NCI-H524 (cell line): ENCODE results near the gene ZNF423.

Experiments
- DNase-seq, 2 experiments: peaks; one replicate each; lab custom pipeline; 2025; lab: John Stamatoyannopoulos, UW

Gene ZNF423

DNA sequence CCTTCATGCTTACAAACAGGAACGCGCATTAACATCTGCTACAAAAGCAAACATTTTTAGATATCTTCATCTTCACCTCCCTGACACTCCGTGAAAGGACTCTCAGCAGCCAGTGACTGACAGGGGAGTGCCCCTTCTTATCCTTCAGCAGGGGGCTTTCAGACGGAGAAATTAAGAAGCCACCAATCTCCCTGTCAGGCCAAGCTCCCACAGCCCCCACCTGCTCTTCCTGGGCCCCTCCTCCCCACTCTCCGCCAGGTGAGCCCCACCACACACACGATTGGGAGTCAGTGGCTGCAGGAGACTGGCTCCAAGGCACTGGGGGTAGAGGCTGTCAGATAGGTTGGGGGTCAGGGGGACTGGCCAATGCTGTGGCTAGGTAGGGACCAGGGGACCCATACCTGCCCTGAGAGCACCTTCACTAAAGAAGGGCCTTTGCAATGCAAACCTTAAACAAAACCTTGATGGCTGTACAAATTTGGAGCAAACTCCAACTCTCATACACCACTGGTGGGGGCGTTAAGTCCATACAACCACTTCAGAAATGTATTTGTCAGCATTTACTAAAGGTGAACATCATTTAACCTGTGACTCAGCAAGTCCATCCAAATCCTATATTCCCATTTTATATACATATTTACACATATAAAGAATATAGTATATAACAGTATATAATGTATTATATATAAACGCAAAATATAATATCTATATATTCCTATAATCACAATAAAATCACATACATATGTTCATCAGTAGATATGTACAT lies 232.2 kb downstream of the ZNF423 start:
- no peak for DNase-seq

DNA sequence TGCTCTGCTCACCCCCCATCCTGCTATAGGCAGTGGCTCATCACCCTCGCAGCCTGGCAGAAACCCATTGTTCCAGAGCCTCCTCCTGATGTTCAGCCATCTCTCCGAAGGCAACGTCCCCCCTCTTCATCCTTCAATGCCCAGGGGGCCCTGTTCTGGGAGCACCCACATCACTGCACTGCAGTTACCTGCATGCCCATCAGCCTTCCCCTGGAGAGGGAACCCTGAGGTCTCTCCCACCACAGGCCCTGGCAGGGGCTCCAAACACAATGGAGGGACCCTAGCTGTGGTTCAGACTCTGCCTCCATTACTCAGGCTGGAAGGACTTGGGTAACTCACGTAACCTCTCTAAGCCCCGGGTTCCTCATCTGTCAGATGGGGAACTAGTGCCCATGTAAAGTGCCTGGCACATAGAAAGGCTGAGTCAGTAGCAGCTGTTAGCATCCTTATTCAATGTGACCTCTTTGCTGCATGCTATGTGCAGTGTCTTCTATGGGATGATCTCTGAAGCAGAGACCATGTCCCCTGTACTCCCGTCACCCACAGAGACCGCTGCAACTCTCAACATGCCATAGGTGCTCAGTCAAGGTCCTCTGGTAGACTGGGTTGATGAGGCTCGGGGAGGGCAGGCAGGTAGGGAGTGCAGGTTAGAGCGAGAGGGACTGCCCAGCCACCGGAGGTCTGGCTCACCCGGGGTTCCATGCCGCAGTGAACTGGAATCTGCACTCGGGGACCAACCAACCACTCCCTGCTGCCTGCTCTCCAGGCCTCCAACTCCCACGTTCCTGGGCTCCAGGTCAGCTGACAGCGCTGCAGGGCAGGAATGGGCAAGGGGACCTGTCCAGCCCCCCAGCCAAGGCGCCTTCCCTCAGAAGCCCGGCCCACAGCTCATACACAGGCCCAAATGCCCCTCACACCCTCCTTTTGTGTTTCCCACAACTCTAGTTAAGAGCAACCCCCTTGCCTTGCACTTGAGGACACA lies 233.2 kb downstream of the ZNF423 start:
- DNase-seq = no peak

DNA sequence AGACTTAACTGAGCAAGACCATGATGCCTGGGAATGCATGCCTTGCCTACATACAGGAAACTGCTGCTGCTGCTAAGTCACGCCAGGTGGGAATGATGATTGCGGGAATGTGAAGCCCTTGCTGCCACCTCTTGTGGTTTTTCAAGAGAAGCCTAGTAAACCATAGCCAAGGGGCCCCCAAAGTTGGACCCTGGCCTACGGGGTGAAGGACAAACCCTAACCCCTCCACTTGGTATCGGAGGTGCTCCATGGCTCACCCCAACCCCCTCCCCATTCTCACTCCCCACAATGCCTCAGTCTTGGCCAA lies 233.9 kb downstream of the ZNF423 start:
- DNase-seq = no peak

DNA sequence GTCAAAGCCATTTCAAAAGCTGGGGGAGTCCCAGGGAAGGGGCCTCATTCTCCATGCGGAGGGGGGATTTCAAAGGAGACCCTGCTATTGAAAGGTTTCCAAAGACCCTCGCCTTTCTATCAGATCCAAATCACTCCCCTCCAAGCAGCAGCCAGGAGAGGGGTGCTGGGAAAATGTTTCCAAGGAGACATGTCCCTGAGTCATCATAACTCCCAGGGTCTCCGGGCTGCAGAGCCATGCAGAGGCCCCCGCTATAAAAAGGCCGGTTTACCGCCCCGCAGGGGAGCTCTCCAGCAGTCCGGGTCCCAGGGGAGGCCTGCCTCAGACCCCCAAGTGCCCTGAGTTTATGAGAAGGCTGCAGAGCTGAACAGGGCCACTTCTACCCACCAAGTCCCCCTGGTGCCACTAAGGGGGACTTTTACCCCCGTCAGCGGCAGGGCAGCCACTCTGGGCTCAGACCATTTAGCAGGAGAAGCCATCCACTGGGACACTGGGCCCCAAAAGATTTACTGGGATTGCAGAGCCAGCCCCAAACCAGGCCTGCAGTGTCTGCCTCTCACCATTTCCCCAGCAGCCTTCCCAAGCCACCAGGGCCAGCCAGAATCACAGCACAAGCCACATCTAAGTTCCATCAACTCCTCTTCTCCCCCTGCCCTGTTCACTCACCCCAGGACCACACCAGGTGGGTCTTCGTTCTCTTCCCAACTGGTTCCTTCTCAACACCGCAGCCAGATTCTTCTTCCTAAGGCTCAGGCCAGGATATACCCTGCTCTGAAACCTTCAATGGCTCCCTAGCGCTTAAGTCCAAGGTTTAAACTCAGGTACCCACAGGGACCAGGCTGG lies 234.4 kb downstream of the ZNF423 start:
- DNase-seq = no peak

DNA sequence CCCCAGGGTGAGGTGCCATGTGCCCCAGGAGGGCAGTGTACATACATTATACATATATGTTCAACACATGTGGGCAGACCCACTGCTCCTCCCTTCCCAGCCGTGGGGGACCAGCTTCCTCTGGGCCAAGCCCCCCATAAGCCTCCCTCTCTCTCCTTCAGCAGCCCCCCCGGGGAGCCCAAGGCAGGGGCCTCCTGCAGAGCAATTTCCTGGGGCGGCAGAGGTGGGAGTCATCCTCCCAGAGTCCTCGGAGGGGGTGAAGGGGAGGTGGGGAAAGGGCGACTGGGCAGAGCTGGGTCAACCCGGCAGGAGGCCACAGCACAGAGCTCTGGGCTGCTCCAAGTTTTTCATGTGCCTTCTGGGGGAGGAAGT lies 235.1 kb downstream of the ZNF423 start:
- DNase-seq = no peak

DNA sequence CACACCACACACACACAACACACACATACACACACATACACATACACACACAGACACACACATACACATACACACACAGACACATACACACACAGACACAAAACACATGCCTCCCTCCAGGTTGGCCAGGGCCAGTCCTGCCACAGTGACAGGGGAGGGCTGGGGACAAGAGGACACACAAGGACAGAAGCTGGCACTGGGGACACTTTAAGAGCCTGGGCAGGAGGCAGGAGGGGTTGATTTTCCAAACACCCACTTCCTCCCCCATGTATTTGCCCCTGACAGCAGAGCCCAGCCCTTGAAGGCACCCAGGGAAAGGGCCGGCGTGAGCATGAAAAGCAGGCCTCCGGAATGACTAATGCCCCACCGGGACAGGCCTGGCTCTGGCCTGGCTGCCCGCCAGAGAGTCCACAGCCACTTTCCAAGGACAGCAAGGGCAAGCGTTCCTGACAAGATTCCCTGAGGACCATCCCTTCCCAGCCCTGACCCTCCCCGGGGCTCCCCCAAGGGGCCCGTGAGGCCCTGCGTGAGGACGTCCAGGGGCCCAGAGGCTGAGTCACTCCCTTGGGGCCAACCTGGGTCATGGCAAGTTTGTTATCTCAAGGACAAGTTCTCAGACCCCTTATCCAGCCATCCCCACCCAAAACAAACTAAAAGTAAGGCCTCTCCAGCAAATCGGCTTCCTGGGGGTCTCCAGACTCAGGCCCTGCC lies 235.6 kb downstream of the ZNF423 start:
- DNase-seq = no peak

DNA sequence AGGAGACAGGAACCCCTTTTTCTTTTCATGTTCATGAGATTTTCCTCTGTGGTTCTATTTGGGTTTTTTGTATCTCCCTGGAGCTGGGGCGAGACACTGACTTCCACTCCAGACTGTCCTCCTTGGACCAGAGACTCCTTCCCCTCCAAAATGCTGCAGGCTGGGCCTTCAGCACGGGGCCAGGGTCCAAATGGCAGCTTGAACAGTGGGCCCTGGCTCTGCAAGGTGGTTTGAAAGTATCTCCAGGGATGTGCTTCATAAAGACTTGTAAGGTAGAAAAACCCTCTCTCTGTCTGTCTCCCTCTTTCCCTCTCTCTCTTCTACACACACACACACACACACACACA lies 236.1 kb downstream of the ZNF423 start:
- DNase-seq = no peak

DNA sequence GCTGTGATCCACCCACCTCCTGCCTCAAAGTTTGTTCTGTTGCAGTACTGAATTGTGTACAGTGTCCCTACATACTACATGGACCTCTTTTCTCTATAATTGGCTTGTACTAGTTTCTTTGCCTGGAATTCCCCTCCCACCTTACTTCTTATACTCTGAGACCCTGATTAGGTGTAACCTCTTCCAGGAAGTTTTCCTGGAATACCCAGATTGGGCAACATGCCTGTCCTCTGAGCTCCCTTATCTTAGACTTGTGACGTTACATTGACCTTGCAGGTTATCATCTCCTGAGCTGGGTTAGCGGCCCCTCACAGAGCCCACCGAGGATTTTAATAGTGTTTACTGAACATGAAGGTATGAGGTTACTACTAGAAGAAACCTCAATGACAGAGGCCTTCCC lies 237.0 kb downstream of the ZNF423 start:
- no peak for DNase-seq

DNA sequence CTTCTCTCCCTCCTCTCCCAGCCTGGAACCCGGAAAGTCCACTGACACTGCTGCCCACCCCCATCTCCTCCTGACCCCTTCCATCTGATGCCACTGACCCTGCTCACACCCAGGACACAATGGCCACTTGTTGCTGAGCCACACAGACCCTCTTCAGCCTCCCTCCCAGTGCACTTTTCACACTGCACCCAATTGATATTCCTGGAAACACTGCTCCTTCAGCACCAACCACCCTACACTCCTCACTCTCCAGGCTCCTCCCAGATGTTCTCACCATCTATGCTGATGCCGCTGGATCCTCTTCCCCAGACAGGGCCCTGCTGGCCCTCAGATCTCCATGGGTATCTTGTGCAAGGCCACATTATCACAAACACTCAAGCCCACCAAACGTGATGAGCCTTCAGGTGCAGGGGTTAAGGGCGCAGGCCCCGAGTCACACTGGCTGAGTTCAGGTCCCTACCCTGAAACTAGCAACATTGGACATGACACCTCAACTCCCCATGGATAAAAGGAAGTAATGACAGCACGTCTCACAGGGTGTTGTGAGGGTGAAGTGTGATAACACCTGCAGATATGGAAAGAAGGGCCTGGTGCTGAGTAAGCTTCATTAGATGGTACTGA lies 238.1 kb downstream of the ZNF423 start:
- no peak for DNase-seq

DNA sequence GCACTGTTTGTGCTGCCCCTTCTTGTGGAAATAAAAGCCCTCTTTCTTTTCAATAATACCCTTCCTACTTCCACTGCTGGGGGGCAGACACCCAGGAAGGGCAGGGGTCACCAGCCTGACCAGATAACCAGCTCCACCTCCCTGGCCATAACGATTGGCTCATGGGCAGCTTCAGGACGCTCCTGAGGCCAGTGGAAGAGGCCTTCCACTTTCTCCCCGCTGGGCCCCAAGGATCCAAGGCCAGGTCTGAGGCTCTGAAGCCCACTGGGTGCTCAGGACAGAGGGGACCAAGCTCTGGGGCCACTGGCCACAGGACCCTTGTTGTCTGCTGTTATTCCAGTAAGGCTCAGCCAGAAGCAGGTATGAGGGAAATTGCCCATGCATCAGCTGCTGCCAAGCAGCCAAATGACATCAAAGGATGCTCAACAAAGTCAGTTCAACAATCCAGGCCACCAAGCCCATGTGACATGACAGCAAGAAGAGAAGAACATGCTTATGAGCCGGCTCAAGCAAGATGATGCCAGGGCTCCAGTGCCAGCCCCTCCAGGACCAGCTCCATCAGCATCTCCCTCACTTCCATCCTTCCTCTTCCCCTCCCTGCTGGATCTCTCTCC lies 238.8 kb downstream of the ZNF423 start:
- DNase-seq = no peak

DNA sequence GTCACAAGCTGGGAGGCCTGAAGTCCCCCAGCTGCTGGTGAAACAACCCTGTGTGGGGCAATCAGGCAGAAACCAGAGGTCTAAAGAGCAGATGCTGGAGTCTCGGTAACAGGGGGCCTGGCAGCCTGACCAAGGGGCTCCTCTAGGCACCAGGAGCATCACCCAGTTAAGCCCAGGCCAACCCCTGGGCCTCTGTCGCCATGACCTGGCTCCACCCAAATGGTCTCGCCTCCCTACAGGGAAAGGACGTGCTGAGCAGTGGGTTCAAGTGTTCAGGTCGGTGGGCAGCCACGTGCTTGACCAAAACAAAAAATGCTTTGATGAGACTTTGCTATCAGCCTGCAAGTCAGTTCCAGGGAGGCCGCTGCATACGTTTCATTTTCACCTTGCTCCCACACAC lies 240.3 kb downstream of the ZNF423 start:
- no peak for DNase-seq

DNA sequence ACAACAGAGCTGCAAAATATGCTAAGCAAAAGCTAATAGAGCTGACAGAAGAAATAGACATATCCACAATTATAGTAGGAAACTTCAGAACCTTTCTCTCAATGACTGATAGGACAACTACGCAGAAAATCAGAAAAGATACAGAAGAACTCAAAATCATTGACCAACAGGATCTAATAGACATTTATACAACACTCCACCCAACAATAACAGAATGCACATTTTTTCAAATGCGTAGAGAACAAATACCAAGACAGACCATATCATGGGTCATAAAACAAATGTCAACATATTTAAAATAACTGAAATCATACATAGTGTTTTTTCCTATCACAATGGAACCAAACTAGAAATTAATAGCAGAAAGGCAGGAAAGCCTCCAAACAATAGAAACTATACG lies 244.9 kb downstream of the ZNF423 start:
- DNase-seq = no peak

DNA sequence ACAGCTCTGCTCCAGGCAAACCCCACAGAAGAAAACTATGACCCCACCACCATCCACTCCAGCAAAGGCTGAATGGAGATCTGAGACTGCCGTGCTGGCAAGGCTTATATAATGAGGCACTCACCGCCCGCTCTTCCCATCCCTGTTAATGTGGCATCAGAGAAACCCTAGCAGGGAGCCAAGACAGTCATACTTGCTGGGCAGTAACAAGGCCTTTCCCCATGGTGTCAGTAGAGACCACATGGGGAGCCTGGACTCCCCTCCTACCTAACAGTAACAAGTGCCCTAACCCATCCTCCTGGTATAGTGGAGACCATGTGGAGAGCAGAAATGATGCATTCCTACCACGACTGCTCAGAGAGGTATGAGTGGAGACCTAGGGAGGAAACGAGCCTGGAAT lies 247.1 kb downstream of the ZNF423 start:
- peak; percentile 56 to 86 for DNase-seq

DNA sequence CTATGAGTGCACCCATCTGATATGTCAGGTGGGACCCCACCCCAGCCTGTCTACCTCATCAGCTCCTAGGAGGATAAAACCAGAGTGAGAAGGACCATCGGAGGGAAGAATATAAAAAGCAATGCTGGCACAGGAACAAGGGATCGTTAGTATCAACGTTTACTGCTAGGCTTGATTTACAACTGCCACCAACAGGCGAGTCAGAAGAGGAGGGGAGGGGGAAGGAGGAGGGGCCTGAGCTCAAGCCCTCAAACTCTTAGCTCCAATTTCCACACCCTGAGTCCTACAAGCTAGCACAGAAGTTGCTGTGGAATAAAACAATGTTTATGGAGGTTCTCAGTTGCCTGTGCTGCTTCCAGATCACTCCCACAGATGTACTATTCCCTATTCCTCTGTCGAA lies 247.8 kb downstream of the ZNF423 start:
- DNase-seq = peak in 1 of 2 experiments; percentile 40

DNA sequence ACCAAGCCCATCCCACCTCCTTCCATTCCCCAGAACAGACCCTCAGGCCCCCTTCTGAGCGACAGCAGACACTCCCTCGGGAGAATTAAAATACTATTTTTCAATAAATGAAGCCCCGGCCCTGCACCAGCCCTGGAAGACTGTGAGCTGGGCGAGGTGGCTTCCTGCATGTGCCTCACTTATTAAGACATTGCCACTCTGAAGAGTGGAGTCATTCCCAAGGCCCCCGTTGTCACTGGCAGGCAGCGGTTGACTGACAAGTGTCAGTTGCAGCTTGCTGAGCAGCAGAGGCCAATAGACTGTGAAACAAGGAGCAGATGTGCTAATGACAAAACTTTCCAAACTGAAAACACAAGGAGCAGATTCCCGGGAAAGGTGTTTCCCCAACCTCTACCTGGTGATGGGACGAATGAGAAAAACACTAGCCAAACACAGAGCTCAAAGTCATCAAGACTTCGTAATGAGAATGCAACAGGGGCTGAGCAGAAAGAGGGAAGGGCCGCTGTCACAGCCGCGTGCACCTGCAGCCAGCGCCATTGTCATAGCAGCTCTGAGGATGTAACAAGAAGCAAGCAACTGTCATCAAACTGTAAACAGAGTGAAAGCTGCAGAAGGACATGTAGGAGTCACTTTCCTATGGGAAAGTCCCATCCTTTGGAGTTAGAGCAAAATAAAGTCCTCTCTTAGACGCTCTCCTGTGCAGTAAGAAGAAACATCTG lies 250.2 kb downstream of the ZNF423 start:
- DNase-seq = no peak

DNA sequence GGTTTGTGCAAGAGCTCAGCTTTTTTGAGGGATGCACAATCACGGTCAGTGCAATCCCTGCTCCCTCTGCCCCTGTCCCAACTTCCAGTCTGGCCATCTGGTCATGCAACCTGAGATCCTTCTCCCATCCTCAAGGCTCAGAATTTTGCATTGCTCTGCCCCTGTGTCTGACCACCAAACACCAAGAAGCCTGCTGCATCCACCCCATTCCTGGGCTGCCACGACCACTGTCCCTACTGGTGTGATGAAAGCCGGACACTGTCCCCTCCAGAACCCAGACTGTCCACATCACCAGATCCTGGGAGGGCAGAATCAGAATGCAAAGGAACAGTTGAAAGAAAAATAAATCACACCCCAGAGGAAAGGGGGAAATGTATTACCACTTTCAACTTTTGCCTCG lies 251.3 kb downstream of the ZNF423 start:
- DNase-seq = peak in 1 of 2 experiments; percentile 59

DNA sequence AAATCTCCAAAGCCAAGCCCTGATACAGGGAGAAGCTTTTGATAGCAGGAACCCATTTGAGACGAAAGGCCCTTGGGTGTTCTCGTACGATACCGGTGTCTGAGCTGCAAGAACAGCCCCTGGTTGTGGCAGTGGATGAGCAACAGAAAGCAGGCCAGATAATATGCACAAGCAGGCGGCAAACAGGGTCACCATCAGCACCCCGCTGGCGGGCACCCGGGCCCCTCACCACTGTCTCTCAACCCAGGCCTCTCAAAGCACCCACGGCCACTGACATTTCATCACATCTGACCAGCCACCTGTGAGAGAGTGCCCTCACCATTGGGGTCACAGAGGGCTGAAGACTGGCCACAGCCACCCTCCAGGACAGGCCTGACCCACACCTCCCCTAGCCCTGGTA lies 252.0 kb downstream of the ZNF423 start:
- DNase-seq = no peak

DNA sequence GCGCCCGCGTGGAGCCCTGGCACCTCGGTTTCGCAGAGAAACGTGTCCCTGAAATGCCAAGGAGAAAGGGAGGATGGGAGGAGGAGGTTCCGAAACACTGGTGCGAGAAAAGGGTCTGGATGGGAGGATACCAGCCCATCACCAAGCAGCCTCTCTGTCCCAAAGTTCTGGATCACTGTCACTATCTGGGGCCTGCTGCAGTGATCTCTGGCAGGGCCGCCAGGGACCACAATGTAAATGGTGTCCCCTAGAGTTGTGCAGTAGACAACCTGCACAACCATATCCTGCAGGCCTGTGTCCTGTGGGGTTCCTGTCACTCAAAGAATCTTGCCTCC lies 253.0 kb downstream of the ZNF423 start:
- DNase-seq = no peak

DNA sequence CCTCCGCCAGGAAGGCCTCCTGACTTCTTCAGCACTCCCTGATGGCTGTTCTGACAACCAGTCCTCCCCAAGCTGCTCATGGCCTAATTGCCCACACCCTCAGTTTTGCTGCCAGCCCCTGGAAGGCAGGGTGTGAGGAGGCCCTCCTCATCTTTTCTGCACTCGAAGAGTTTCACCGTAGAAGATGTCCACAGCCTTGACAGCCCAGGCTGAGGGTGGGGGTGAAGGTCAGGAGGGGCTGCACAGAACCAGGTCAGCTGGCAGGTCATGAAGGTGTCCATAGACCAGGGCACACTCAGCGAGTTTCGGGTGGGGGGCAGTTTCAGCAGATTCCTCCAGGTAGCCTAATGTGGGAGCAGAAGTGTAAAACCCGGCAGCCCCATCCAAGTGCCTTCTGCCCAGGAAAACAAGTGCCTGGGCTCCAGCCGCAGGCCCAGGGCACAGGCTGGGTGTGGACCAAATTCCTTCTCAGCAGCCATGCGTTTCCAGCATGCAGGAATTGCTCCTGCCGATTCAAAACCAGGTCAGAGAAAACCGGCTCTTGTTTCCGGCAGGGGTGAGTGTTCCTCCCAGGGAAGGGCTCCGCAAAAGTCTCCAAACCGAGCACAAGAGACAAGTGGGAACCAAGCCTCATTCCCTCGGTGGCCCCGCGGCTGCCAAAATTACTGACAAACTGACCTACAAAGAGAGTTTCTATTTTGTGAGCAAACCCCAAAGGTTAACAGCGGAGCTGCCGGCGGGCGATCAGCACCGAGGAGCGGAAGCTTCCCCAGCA lies 253.5 kb downstream of the ZNF423 start:
- no peak for DNase-seq

DNA sequence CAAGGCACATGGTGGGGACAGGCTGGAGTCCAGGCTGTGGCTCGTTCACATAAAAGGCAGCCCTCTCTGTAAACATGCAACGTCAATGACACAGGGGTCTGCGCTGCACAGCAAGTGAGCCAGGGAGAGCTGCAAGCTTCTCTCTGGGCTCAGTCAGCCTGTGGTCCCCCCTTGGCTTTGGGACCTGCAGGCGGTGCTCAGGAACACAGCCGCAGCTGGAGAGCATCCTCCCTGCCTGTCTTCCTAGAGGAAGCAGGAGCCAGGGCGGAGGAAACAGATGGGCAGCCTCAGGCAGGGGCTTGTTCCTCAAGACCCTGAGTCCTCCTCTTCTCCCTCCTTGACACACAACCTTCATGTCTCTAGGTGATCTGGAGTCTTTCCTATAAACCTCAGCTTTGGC lies 254.3 kb downstream of the ZNF423 start:
- no peak for DNase-seq
